K562 treated with DMSO at 1 percent for 4 hours (cell line): Measurements from ENCODE around the gene GAPT. TPM values are rescaled to one million over a fixed set of nuclear protein-coding genes. Genes with fewer than 3 reads are reported as not detected.

Source experiments
- total RNA-seq: library from RNA; unstranded; fragments of 300-600 nt; gene quantifications from 2 replicates; pipeline ENCODE4 v1.2.3, GENCODE V29; 2022; ENCODE audit not compliant: insufficient read depth

The GAPT gene
- not detected in 2 replicates for total RNA-seq

GRCh38 chr5:58491216-58491892 lies at the start of gene GAPT:
Gene GAPT (plus strand): TSS chr5:58491435. CDS start chr5:58494537, 3,102 bp downstream.

GRCh38 chr5:58460002-58460731 lies 31.1 kb upstream of the GAPT start, which contains the start of gene PLK2:
Gene PLK2 (minus strand): TSS chr5:58460086. CDS start chr5:58459959, 127 bp downstream.

Other genes with a start within 250 kb of the GAPT start
- not detected in 2 replicates for gene PLK2, start 31.3 kb upstream of the GAPT start, total RNA-seq
- gene RAB3C, start 91.6 kb downstream of the GAPT start, total RNA-seq = not detected in 2 replicates